HEK293 (cell line): ENCODE measurements around the gene TUBGCP6.
A peak's percentile ranks its signal among the peaks of the same experiment; 100 is the strongest.

Experiments
- CTCF ChIA-PET: fragments of 350-600 bp; formaldehyde crosslinking; extraction: SDS; loops from one replicate; lab custom pipeline; 2021; ENCODE audit warnings: antibody characterized with exemption; lab: Yijun Ruan, JAX
- POLR2A ChIA-PET: fragments of 300-600 bp; formaldehyde crosslinking; extraction: SDS; loops from one replicate; lab custom pipeline; 2020; ENCODE audit warnings: antibody characterized with exemption, inconsistent platforms; lab: Yijun Ruan, JAX
- H3K27ac ChIP-seq: fragments of 200-500 bp; sonication (Bioruptor generic); 2 replicates; pipeline ENCODE4 v1.5.1; 2014; ENCODE audit warnings: low read depth, low read length, control low read depth, inconsistent platforms; ENCODE audit errors: extremely low read depth
- H3K36me3 ChIP-seq, 2 experiments: fragments of 200-500 bp in 1 of 2; sonication (Bioruptor generic) in 1 of 2; 1 replicate in 1 of 2; 2 replicates in 1 of 2; pipeline ENCODE4 v1.5.1; 2014 to 2017; ENCODE audit warnings: inconsistent platforms in 2 of 2, low read length in 2 of 2; ENCODE audit not compliant: control insufficient read depth in 2 of 2, insufficient read depth in 1 of 2
- H3K4me1 ChIP-seq: fragments of 200-500 bp; sonication (Bioruptor generic); 2 replicates; pipeline ENCODE4 v1.5.1; 2014; ENCODE audit warnings: mild to moderate bottlenecking, low read length, inconsistent platforms; ENCODE audit not compliant: control insufficient read depth, insufficient read depth
- H3K4me3 ChIP-seq: 2 replicates; pipeline ENCODE4 v1.5.1; 2011; ENCODE audit warnings: low read depth, mild to moderate bottlenecking, control low read depth, low read length, moderate library complexity
- H3K9me3 ChIP-seq: fragments of 200-500 bp; sonication (Bioruptor generic); 2 replicates; pipeline ENCODE4 v1.5.1; 2014; ENCODE audit warnings: low read depth, low read length, inconsistent platforms; ENCODE audit not compliant: control insufficient read depth, insufficient read depth
- GFI1B ChIP-seq: fragments of 450-650 bp; formaldehyde crosslinking; IDR thresholded peaks from 2 replicates; pipeline ENCODE4 v1.5.1; 2016; ENCODE audit warnings: missing biosample characterization, missing genetic modification characterization
- KLF1 ChIP-seq: fragments of 450-650 bp; formaldehyde crosslinking; IDR thresholded peaks from 2 replicates; pipeline ENCODE4 v1.5.1; 2016; ENCODE audit warnings: missing biosample characterization, missing genetic modification characterization
- PATZ1 ChIP-seq: fragments of 450-650 bp; formaldehyde crosslinking; IDR thresholded peaks from 2 replicates; pipeline ENCODE4 v1.5.1; 2016; ENCODE audit warnings: missing biosample characterization, missing genetic modification characterization
- PRDM10 ChIP-seq: fragments of 450-650 bp; formaldehyde crosslinking; IDR thresholded peaks from 2 replicates; pipeline ENCODE4 v1.5.1; 2016; ENCODE audit warnings: missing biosample characterization, missing genetic modification characterization
- PRDM2 ChIP-seq: fragments of 450-650 bp; formaldehyde crosslinking; IDR thresholded peaks from 2 replicates; pipeline ENCODE4 v1.5.1; 2016; ENCODE audit warnings: missing biosample characterization, missing genetic modification characterization, borderline replicate concordance
- ZBTB11 ChIP-seq: fragments of 450-650 bp; formaldehyde crosslinking; conservative IDR thresholded peaks from 2 replicates; pipeline ENCODE4 v1.5.1; 2016; ENCODE audit warnings: low read depth, missing biosample characterization, missing genetic modification characterization
- ZIC2 ChIP-seq: fragments of 450-650 bp; formaldehyde crosslinking; IDR thresholded peaks from 2 replicates; pipeline ENCODE4 v1.5.1; 2016; ENCODE audit warnings: missing biosample characterization, missing genetic modification characterization
- ZNF148 ChIP-seq: fragments of 450-650 bp; formaldehyde crosslinking; IDR thresholded peaks from 2 replicates; pipeline ENCODE4 v1.5.0; 2017; ENCODE audit warnings: missing biosample characterization, missing genetic modification characterization, borderline replicate concordance
- ZNF677 ChIP-seq: fragments of 450-650 bp; IDR thresholded peaks from 2 replicates; pipeline ENCODE4 v1.5.0; 2018; ENCODE audit warnings: missing biosample characterization, mild to moderate bottlenecking, missing genetic modification characterization, moderate library complexity

The TUBGCP6 gene

GRCh38 chr22:50176850-50177536, 67.8 kb downstream of the TUBGCP6 start (continued):
- no peak for TF ChIP-seq ZBTB11 (tag by site-specific recombination)
- no peak for TF ChIP-seq GFI1B (tag by site-specific recombination)

GRCh38 chr22:50175921-50176849, 68.6 kb downstream of the TUBGCP6 start:
- no peaks in the 10 kb centered on the region for H3K4me1 ChIP-seq
- H3K36me3 ChIP-seq = peaks cover 0 to 35% of the 10 kb centered on the region in 2 experiments; a peak in 1 of 3 replicates
- H3K4me3 ChIP-seq = no peak overlapping the region
- ChIA-PET POLR2A (no interaction called here), CTCF (no interaction called here)
- H3K27ac ChIP-seq = no peak overlapping the region
- TF ChIP-seq ZNF148 (no peak), ZIC2 (0 out of 2 replicates have a peak, but pooled peaks have one; percentile 4), PRDM10 (tag by site-specific recombination) (peak; percentile 56; the same call in 1 of the 2 replicates), KLF1 (tag by site-specific recombination) (no peak), PRDM2 (tag by site-specific recombination) (no peak), ZNF677 (tag by site-specific recombination) (no peak), PATZ1 (tag by site-specific recombination) (no peak)
- no peaks in the 10 kb centered on the region for H3K9me3 ChIP-seq
